Stimulated activated CD8-positive, alpha-beta memory T cell treated with anti-CD3 and anti-CD28 coated beads, Interleukin-7, amount 100 ng/mL, for 24 hours (primary cell): ENCODE results near the gene OSBPL5.

Source experiments
- DNase-seq: peaks from one replicate; pipeline ENCODE4 v3.0.0-alpha.2; 2020; ENCODE audit warnings: low read depth

The OSBPL5 gene

DNA sequence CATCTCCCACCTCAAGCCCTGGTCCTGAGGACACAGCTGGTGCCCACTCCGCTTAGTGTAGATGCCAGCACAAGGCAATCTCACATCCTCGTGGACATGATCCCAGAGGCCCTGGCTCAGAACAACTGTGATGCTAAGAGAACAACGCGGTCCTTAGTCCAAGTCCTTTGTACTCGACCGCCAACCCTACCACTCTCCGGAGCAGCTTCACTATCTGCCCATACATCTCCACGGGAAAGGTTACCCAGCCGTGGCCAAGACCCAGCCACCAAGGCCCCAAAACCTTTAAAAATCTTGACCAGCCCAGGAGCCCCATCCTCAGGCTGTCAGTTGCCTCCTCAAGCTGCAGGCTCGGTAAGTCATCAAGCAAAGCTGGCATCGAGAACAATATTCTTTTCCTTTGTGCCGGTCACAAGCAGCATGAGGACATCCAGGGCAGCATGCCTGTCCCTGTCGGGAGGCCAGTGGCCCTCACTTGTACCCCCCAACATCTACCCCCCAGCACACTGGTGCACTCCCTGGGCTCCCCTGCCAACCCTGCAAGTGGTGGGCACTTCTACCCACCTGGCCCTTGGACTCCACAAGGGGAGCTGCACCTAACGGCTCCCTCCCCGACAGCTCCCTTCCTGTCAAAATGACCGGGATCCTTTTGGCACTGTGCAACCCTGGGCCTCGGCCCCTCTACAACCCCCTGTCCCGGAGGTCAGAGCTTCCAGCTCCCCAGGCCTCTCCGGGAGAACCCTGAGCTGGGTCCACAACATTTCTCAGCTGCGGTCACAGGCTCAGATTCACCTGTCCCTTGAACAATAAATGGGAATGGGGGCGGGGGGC lies 2.5 kb downstream of the OSBPL5 start:
- no peak for DNase-seq

DNA sequence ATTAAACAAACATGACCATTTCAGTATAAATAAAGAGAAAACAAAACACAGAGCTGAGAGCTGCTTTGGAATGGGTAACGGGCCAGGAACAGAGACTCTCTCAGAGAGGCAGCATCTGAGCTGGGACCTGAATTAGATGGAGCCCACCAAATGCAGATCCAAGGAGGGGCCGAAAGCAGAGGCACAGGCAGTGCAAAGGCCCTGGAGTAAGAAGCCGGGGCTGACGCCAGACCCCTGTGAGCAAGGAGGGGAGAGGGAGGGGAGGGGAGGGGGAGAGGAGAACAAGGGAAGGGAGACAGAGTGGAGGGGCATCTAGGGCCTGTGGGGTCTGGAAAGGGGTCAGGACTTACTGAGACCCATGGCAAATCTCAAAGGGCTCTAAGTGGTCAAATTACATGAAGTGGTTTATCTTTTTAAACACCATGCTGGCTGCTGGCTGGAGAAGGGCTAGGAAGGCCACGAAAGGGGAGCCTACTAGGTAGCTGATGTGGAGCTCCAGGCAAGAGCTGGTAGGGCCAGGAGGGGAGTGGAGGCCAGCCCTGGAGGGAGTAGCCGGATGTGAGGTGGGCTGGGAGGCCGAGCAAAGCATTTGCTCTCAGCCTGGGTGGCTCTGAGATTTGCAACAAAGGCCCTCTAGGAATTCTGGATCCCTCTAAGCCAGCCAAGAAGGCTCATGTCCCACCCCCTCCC lies 3.2 kb downstream of the OSBPL5 start:
- DNase-seq = no peak

DNA sequence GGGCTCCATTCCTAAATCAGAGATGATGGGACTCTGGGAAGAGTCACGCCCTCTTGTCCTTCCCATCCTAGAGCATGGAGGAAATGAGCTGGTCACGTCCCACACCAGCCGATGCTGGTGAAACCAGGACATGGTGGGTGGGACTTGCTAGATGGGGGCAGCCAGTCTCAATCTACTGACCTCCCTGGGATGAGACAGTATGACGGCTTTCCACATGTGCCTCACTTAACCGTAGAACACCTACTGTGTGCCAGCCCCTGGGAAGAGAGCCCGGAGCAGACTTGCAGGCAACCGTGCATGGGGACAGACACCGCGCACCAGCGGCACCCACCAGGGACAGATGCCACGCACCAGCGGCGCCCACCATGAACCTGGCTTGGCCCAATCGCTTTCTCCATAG lies 3.8 kb downstream of the OSBPL5 start:
- DNase-seq = no peak

DNA sequence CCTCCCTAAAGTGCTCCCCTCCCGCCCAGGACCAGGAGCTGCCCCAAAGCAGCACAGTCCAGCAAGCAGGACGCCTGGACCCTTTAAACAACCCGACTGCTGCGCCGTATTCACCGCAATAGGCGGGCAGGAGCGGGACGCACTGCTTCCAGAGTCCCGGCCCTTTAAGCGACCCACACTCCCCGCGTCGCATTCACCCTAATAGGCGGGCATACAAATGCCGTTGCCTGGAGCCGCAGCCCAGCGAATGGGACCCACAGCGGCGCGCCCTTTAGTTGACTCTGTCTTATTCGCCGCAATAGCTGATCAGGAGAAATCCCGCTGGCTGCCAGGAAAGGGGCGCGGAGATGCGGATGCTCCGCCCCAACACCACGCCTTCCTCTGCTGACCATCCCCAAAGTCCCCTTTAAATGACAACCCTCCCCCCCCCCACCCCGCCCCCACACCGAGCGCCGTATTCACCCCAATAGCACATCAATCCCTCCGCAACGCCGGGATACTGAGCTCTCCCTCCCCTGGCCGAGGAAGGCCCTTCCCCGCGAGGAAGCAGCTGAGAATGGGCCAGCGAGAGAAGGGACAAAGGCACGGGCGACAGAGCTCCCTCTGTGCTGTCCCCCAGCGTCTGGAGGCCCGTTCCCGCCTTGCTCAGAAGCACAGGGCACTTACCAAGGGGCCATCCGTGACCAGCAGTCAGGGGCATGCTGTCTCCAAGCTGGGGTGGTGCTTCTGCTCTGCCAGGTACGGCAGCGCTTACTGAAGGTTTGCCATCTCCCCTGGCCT lies 4.7 kb downstream of the OSBPL5 start:
- no peak for DNase-seq

DNA sequence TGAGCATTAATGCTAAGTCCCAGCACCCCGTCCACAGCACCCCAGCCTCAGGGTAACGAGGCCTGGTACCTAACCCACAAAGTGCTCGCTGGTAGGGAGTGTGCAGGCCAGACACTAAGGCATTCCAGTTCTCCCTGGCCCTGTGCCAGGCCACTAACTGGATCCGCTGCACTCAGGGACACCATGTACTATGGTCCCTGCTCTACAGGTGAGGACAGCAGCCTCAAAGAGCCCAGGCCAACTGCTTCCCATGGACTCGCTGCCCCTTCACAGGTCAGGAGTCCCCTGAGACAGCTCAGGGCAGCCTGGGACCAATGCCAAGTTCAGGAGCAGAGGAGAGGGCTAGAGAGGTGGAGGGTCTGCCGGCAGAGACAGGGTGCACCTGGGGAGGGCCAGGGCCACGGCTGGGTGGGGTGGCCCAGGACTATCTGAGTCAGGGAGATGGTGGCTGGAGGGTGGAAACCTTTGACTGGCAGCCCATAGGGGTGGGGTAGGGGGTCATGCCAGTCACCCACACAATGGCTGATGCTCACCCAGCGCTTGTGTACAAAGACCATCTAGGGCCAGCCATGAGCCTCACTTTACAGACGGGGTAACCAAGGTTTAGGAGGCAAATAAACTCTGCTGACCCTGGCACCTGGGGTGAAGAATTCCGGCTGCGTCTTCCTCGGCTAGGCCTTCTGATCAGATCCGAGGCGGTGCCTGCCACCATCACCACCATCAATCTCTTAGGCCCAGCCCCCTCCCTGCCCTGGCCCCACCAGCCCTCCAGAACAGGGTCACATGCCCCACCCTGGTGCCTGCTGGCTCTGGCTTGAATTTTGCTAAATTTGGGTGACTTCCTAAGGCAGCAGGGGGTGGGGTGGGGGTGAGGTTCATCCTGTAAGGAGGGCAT lies 5.6 kb downstream of the OSBPL5 start:
- no peak for DNase-seq

DNA sequence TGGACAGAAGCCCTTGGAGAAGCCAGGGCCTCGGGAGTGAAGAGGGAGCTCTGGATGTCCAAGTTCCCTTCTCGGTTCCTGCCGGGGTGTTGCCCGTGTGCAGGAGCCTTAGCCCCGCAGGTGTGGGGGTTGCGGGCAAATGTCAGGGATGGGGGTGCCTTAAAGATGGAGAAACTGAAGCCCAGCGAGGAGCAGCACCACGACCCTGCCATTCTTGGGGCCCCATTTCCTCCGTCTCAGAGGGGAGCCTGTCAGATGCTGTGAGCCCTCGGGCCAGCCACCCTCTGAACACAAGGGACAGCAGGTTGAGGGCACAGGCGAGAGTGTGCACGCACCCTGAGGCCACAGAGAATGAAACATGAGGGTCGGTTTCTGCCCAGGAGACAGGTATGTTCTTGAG lies 6.3 kb downstream of the OSBPL5 start:
- no peak for DNase-seq

DNA sequence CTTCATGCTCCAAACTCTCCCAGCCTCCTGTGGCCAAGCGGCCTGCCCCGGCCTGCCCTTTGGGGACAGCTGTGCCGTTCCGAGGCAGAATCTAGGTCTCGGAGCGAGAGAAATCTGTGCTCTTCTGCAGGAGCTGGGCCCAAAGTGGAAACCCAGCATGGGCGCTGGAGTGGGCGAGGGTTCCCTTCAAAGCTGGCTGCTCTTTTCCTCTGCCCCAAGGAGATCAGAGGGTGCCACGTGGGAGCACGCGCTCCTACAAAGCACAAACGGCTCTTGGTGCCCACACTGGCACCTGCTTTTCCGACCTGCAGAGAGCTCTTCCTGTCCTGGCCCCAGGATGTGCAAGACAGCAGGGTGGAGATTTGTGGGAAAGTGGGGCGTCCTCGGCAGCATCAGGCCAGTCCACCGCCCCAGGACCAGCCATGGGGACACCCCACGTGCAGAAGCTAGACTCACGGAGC lies 6.9 kb downstream of the OSBPL5 start:
- DNase-seq = no peak

DNA sequence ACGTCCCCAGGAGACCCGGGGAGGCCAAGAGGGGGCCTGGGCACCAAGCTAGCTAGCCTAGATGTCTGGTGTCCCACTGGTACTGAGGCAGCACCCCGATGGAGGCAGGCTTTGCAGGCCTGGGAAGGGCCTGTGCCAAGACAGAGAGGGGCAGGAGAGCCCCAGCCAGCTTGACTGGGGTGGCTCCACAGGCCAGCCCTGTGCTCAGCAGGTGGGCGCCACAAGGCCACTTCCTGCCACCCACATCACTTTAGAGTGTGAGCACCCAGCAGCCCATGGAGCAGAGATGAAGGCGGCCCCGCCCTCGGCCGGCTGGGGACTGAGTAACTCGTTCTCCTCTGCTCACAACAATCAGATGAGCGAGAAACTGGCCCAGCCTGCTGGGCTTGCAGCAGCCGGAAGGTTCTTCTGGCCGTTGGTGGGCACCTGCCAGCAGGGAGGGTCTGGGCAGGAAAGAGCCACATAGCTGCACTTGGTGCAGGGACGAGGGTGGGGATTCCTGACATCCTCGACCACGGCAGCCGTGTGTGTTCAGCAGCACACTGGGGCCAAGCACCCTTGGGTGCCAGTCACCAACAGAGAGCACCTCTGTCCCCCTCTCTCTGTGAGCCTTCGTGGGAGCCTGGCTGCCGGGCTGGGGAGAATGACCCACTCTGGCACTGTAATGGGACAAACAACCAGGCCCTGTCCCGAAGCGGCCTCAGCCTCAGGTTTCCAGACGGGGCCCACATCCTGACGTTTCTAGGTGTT lies 7.6 kb downstream of the OSBPL5 start:
- DNase-seq = no peak

DNA sequence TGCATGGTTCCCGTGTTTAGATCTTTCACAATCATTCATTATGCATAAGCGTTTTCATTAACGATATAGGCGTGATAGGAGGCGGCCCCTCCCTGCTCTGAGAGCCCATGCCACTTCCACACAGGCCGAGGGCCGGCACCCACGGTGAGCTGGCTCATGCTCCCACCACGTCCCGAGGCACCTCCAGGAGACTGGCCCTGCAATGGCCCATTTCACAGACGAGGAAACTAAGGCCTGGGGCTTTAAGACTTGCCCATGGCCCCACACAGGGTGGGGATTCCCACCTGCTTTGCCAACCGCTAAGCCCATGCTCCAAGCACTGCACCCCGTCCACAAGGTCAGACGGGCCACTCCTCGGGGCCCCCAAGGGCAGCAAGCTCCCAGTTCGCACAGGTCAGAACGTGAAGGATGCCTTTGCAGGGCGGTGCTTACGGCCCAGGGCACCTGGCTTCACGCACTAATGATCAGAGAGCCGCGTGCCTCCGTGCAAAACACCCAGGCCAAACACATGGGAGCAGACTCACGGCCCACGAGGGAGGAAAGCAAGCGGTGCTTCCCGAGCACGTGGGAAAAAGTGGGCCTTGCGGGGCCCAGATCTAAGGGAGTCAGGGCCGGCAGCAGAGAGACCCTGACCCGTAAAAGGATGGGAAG lies 8.3 kb downstream of the OSBPL5 start:
- DNase-seq = no peak

DNA sequence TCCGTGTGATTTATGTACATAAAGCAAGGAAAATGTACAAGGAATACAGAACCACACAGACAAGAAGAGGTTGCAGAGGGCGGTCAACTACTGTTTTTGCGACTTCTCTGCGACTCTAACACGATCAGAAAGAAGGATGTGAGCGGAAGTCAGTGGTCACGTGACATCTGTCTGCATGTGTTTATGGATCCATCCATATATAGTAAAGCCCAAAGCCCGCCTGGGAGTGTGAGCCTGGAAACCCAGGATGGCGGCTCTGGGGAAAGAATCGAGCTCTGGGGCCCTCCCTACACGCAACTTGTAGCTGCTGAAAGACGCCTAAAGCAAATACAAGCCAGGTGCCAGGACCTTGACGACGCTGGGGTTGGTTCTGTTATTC lies 8.8 kb downstream of the OSBPL5 start:
- no peak for DNase-seq

DNA sequence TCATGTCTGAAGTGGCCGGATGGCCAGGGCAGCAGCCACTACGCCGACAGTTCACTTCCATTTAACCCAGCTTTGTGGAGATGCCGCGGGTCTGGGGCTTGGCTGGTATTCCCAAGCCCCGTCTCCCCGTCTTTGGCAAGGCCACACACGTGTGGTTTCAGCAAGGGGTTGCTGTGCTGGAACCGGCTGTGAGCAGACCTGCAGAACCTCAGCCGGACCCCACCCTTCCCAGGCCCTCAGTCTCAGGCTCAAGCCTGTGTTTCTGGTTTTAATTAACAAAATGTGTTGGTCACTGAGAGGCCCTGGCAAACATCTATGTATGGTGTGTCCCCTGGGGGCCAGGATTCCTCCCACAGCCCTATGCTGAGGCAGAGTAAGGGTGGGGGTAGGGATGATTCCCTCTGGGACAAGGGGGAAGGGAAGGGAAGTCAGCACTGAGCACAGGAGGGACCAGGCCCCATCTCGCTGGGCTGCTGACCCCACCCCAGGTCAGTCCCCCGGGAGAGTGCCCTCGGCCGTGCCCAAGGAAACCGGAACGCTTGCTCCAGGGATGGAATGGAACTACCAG lies 9.3 kb downstream of the OSBPL5 start:
- no peak for DNase-seq

DNA sequence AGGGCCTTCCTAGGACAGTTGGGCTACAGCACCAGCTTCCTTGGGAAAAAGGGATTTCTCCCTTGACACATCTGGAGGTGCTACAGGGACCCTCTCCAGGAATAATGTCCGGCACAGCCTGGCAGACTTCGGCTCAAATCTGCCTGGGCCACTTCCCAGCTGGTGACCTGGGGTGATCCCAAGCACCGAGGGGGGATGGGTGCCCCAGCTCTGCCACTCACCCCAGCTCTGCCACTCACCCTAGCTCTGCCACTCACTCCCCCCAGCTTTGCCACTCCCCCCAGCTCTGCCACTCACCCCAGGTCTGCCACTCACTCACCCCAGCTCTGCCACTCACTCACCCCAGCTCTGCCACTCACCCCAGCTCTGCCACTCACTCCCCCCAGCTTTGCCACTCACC lies 9.9 kb downstream of the OSBPL5 start:
- DNase-seq = no peak

DNA sequence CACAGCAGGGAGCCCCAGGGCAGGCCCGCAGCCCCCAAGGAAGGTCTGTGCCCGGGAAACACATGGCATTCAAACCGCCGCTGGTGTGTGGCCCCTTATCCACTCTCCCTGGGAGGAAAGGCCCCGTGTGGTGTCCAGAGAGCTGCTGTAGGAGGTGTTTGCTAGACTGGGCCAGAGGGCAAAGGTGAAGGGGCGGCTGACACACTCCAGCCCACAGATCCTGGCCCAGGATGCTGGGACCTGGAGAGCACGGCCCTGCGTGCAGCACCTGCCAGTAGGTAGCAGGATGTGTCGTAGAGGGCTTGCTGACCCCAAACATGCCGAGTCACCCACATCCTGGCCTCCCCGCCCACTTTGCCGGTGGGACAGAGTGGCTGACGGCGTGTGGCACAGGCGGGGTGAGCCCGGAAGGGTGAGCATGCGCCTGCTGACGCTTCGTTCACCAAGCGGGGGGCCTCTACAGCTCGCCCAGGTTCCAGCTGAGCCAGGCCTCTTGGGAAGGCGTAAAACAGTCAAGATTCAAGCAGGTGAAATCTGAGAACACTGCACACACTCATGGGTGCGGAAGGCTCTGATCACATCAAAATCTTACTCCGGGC lies 11.0 kb downstream of the OSBPL5 start:
- no peak for DNase-seq

DNA sequence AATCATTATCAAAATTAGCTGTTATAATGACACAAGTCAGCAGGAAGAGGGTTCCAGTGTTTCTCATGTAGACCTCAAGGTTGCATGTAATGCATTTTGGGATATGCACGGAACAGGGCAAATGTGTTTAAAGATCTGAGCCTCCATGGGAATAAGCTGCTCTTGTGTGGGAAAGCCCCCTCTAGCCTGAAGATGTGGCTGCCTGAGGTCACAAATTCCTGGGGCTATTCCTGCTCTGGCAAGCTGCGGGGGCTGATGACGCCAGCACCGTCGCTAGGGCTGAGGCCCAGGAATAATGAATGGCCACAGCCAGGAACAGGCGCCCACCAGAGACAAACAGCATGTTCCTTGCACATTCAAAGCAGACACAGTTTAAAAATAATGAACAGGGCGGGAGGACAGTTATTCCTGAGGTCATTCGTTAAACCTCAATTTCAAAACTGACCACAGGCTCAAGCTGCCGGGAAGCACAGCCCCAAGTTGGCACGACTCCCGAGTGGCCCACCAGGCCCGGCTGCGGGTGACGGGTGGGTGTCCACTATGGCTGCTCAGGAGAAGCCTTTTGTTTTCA lies 11.7 kb downstream of the OSBPL5 start:
- DNase-seq = no peak

DNA sequence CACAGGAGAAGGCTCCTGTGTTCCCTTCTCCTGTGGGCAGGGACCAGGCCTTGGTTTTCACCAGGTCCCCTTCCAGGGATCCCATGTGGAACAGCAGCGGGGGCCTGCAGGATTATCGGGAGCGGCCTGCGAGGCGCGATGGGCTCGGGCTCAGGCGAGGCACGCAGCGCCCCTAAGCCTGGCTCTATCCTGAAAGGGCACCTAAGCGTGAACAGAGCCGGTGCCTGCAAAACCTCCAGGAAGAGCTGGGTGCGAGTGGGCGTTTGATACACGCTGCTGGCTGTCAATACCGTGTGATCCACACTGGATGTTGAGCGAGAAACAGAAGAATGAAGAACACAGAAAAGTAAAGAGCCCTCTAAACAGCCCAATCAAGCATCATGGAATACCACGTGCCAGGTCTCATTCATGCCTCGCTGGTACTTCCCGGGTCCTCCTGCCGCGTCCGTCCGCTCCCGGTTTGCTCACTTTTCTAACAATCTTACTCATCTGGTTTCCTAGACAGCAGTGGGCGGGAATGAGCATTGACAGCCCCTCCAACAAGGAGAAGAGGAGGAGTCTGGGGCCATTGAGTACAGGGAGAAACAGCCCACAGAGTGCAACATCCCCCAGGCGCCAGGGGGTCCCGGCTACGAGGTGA lies 12.5 kb downstream of the OSBPL5 start:
- no peak for DNase-seq

DNA sequence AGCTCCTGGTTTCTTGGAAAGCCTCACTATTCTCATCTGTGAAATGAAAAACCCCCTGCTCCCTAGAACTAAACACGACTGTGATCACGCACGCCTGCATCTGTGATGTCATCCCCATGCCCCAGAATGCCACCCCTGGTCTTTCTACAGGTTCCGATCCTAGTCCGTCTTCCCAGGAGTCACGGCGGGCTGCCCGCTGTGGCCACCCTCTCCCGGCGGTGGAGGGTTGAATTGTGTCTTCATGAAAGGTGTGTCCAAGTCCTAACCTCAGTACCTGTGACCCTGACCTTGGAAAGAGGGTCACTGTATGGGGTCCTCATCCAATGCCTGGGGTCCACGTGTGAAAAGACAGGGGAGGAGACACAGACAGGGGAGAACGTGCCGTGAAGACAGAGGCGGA lies 14.4 kb downstream of the OSBPL5 start:
- no peak for DNase-seq

DNA sequence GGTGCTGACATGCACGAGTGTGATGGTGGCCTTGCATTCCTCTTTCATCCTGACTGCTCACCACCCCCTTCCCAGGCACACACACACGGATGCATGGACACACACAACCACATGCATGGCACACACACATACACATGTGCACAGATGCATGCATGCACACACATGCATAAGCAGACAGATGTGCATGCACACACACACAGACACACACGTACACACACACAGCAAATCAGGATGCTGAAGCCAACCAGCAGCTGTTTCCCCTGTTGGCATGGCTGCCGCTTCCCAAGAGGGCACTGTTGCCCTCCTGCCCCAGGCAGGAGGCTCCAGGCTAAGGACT lies 15.3 kb downstream of the OSBPL5 start:
- no peak for DNase-seq

DNA sequence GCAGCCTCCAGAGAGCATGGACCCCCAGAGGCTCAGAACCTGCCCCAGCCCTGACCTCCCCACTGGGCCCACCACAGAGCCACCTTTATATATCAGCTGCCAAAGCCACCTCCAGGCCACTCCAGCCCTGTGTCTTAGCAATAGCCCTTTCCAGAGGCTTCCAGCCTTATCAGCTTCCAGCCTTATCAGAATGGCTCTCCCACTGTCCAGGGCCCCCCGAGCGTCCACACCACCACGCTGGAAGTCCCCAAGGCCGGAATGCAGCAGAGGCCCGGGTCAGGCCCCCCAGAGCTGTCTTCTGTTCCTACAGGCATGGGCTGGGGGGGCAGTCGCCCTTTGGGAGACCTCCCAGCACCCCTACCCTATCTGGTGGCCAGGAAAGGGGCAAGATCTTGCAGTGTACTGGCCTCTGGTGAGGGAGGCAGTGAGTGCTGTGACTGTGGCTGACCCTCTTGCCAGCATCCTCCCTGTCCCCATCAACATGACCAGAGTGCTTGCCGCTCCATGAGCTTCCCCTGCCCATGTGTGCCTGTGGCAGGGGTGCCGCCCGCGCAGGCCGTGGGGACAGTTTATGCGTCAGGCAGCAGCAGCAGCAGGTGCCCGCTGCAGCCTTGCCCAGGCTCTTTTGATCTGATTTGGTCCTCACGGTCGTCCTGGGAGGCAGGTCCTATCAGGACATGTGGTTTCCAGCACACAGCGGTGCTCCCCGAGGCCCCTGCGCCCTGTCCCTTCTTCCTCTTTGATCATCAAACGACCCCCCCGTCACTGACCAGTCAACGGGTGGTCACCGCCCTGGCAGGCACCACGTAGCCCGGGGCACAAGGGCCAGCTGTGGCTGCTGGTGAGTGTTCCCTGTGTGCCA lies 15.9 kb downstream of the OSBPL5 start:
- DNase-seq = no peak
